NCI-H1436 treated with DMSO at 0.1 percent for 48 hours (cell line): ENCODE data around the gene TRIM59.

Experiments
- DNase-seq: peaks from one replicate; lab custom pipeline; 2025; lab: John Stamatoyannopoulos, UW

TRIM59 gene, protein sequence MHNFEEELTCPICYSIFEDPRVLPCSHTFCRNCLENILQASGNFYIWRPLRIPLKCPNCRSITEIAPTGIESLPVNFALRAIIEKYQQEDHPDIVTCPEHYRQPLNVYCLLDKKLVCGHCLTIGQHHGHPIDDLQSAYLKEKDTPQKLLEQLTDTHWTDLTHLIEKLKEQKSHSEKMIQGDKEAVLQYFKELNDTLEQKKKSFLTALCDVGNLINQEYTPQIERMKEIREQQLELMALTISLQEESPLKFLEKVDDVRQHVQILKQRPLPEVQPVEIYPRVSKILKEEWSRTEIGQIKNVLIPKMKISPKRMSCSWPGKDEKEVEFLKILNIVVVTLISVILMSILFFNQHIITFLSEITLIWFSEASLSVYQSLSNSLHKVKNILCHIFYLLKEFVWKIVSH

DNA sequence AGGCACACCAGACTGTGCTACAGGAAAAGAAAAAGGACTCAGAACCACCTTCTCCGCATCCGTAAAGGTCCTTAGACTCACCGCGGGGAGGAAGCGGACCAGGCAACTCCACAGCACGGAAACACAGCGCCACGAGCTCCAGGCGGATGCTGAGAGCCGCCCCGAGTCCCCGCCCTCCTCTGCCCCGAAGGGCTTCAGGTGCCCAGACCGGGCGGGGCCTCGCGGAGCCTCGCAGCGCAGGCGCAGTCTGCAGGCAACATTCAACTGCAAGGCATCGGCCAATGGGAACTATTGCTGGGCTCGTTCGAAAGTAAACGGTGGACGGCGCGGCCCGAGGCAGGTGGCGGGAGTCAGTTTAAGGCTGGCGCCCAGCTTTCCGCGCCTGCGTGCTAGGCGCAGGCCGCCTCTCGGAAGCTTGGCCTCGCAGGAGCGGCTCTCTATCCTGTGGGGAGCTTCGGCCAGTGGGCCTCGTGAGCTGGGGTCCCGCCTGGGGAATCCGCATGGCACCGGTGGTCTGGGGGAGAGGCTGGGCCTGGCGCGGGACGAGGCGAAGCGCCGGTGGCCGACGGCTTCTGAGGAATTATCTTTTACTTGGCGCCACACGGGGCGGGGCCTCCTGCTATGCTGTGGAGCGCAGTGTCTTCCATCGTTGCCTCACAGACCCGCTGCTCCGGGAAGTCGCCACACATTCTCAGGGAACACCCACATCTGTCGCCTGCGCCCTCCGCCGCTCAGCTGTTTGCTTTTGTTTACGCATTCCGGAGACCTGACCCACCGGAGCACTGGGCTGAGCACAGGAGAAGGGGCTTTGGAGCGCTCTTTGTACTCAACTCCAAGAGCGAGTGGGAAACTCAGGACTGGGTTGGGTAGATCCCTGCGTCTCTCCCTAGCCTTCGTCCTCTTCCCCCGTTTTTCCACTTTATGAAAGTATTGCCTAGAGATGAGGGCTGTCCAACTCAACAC is at the start of gene TRIM59:
Gene TRIM59, minus strand, starts transcription at position 151 of the 963 bp plus-strand sequence. CDS start 10,603 bp downstream, outside the sequence.
- DNase-seq = no peak

DNA sequence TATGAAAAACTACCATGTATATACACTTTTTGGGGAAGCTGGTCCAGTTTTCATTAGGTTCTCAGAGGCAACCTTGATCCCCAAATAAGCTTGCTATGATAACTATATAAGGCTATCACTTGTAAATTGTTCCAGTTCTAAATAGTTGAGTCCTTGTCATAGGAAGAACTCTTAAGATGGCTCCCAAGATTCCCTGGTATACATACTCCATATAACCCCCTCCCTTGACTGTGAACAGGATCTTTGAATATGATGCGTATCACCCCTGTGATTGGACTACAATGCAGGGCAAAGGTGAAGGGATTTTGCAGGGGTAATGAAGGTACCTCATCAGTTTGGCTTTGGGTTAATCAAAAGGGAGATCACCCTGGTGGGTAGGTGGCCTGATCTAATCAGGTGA is 48.6 kb upstream of the TRIM59 start:
- no peak for DNase-seq

DNA sequence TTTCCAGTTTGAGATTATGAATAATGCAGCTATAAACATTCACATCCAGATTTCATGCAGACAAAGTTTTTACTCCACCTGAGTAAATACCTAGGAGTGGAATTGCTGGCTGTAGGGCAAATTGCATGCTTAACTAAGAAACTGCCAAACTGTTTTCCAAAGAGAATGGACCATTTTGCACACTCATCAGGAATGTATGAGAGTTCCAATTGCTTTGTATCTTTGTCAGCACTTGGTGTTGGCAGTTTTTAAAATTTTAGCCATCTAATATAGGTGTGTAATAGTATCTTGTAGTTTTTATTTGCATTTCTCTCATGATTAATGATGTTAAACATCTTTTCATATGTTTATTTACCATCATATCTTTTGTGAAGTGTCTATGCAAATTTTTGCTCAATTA is 40.6 kb upstream of the TRIM59 start:
- DNase-seq = no peak

DNA sequence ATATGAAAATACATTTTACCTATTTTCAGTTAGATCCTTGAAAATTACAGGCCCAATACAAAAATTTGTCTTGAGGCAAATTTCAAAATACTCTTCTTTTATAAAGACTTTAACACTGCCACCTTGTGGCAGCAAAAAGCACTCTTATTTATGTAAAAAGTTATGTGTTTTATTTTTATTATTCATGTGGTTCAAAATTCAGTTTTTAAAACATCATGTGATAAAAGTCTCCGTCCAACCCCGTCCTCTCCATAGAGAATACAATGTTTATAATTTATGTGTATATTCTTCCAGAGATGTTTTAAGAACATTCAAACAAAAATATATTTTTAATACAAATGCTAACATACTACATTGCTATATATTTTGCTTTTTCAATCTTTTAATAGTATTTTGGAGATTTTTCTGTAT is 36.9 kb upstream of the TRIM59 start:
- no peak for DNase-seq

DNA sequence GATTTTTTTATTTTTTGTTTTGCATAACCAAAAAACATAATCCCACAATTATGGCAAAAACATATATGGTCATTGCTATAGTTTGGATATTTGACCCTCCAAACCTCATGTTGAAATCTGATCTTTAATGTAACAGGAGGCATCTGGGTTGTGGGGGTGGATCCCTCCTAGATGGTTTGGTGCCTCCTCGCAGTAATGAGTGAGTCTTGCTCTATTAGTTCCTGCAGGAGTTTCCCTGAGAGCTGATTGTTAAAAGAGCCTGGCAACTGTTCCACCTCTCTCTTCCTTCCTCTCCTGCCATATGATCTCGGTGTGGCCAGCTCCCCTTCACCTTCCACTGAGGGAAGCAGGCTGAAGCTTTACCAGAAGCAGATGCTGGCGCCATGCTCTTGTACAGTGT is 33.2 kb upstream of the TRIM59 start:
- no peak for DNase-seq

DNA sequence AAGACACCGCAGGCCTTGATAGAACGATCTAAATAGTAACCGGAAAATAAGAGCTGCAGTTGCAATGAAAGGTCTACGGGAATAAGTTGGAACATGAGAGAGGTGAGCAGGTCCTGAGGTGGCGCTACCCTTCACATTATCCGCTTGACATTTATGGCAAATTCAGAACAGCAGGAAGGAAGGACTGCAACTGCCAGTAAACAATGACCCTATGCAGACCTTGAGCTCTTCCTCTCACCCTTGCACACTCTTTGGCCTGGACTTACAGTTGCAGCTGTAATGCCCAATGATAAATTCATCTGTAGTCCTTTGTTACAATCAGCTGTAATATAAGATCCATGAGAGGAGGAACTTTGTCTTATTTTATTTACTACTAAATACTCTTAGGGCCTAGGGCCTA is 32.3 kb upstream of the TRIM59 start:
- no peak for DNase-seq

DNA sequence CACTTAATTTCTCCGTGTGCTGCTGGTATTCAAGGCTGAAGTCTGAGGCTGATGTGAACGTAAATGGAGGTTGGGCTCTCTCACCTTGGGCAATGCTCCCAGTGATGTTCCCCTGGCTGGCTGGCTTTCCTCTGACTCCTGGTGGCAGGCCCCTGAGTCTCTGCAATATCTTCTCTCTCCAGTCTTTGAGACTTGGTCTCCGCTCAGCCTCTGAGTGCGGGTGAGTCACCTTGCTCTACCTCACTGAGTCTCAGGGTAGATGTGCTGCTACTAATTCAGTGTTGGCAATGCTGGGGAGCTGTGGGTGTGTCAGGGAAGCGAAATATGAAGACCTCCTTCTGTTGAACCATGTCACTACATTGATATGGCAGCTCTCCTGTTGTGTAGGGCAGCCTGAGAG is 31.3 kb upstream of the TRIM59 start:
- DNase-seq = no peak

DNA sequence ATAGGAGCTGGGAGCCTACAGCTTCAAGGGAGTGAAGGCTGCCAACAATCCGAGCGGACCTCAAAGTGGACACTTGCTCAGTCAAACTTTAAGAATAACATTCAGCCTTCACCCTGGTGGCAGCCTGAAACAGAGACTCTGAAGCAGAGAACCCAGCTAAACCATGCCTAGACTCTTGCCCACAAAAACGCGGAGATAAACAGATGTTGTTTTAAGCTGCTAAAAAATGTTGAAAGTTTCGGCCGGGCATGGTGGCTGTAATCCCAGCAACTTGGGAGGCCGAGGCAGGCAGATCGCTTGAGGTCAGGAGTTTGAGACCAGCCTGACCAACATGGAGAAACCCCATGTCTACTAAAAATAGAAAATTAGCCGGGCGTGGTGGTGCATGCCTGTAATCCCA is 29.8 kb upstream of the TRIM59 start:
- DNase-seq = no peak

DNA sequence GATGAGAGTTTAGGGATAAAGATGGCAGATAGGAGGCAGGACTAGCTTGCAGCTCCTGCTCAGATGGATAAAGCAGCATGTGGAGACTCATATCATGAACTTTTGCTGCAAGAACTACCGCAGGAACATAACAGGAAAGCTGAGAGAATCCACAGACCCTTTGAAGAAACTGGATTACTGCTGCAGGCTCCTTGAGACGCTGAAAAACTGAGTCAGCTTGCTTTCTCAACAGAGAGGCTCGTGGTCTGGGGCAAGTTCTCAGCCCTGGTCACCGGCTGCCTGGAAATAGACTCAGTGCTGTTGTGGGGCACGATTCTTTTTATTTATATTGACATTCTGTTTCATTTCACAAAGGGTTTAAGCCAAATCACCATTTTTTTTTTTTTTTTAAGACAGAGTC is 28.8 kb upstream of the TRIM59 start:
- no peak for DNase-seq

DNA sequence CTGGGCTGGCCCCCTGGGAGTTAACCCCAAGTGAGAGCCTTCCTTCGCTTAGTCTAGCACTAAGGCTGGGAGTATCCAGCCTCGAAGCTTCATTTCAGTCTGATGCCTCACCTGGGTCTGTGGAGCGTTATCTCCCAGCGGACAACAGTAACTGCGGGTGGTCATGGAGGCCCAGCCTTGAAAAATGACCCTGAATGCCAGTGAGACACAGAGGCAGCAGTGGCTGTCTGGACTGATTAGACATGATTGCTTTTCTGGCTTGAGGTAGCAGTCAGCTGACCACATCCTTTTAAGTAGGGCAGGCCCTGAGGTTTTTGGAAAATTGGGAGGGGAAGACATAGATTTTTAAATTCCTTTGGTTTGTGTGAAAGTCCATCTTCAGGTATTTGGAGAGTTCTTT is 28.2 kb upstream of the TRIM59 start:
- DNase-seq = no peak

DNA sequence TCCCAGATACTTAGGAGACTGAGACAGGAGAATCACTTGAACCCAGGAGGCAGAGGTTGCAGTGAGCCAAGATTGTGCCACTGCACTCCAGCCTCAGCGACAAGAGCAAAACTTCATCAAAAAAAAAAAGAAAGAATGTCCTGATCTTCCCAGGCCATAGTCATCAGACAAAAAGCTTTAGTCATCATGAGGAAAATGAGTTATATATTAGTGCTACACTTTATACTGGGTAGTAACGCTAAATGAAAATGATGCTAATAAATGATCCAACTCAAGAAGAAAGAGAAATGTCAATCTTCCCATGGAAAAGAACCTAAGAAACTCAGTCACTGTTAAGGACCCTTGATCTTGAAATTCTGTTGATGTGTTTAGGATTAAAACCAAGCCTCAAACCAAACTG is 26.3 kb upstream of the TRIM59 start:
- no peak for DNase-seq

DNA sequence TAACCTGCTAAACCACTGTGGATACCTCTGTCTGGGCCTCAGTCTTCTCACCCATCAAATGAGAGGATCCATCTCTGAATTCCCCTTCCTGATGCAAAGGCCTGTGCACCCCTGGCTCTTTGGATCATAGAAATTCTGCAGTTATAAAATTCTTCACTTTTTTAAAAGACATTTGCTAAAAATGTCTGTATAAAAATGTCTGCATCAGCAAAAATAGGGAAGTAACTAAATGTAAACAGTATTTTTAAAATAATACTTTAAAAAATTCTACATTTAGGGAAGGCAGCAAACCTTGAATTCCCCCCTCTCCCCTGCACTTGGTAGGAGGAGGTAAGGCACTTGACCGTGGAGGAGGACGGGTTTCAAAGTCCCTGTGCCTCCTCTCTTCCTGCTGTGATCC is 25.6 kb upstream of the TRIM59 start:
- DNase-seq = no peak

DNA sequence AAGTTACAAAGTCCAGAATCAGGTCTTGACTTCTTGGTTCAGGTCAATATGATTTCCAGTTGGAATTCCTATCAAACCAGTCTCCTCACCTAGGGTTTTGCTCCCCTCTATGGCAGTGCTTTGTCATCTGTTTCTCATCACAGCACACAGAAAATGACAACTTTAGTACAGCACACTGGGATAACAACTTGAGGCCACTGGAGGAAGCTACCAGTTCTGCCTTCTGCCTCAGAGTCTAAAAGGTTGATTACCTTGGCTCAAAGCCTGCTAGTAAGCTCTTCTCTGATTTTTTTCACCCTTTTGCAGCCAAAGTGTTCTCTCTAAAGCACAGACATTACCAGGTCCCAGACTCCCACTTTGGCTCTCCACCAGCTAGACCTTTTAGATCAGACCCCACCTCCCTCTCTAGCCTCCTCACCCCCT is 24.8 kb upstream of the TRIM59 start:
- DNase-seq = no peak

DNA sequence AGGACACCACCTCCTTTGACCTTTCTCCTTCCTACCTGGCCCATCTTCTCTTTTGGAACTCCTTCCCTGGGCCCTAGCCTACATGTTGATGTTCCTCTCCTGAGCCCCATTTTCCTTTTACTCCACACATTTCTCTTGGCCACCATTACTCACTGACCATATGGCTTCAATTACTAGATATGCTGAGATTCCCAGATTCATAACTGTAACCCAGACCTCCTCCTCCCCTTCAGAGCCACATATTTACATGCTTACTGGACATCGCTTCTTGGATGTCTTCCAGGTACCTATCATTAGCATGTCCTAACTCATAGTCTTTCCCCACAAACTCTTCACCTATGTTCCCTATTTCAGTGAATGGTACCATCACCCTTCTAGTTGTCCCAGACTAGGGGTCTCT is 24.4 kb upstream of the TRIM59 start:
- no peak for DNase-seq

DNA sequence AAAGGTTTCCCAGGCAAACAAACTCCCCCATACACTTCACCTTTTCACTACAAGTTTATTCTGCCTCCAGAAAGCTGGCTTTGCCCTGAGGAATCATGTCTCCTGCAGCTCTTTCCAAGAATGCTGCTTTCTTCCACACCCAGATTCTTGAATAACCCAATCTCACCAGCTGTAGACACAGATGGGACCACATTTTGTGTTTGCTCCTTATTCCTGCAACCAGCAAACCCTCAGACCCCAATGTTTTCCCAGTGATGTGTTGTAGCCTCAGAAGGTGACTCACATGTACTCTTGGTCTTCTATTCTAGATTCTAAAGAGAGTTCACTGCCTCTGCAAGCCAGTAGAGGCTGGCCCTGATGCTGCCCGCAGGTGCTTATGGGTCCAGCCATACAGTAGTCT is 23.6 kb upstream of the TRIM59 start:
- no peak for DNase-seq

DNA sequence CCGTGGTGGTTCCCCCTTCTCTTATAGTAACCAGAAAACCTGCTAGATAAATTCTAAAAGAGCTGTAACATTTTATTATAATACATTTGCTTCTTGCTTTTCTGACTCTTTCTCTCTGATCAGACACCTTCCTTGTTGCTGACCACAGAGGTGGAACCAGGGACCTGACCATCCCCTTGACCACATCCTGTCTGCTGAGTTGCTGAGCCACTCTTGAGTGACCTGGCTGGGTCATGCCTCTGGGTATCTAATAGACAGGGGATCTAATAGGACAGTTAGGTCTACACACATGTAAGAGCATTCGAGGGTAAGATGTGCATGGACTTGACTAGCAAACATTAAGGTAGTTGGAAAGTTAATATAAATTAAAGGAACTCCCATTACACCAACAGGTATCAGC is 22.8 kb upstream of the TRIM59 start:
- DNase-seq = no peak

DNA sequence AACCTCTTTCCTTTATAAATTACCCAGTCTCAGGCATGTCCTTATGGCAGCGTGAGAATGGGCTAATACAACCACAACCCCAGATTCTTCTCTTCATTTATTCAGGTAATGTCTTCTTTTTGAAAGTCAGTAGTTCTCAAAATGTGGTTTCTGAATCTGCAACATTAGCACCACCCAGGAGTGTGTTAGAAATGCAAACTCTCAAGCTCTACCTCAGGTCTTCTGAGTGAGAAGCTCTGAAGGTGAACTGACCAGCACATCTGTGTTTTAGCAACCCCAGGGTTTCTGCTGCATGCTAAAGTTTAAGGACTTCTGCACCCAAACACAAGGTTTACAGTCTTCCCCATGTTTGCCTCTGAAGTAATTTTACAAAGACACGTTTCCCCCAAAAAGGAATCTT is 22.3 kb upstream of the TRIM59 start:
- DNase-seq = no peak

DNA sequence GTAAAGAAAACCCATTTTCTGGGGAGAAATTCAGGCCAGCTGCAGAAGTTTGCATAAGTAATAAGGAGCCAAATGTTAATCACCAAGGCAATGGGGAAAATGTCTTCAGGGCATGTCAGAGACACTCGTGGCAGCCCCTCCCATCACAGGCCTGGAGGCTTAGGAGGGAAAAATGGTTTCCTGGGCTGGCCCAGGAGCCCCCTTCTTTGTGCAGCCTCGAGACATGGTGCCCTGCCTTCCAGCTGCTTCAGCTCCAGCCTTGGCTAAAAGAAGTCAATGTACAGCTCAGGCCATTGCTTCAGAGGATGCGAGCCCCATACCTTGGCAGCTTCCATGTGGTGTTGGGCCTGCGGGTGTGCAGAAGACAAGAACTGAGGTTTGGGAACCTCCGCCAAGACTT is 20.6 kb upstream of the TRIM59 start:
- no peak for DNase-seq

DNA sequence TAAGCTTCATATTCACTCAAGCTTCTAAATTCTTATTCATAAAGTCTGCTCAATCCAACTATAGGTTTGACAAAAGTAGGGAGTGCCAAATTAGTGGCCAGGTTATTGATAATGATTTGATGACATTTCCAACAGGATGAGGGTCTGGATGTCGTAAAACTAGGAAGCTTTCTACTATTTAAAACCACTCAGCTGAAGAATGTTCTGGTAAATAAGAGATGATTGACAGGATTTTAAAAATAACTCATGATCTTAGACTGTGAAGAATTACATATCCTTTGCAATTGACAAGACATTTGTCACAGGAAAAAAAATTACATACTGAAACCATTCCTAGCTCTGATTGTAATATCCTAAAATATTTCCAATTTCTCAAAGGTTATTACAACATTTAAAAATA is 15.4 kb upstream of the TRIM59 start:
- DNase-seq = no peak

DNA sequence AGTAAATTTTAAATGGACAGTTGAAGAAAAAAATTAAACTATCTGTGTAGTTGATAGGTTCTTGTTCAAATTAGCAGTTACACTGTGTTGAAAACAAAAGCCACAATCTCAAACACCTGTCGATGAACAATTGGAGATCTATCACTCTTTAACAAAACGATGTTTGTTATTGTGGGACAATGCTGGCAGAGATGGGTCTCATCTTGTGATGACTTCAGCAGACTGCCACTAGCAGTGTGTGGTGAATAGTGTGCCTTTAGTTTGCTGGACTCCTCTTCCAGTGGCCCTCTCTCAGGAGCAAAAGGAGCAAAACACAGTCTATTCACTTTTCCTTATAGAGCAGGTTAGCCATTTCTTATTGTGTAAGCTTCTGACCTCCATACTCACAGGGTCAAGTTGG is 14.7 kb upstream of the TRIM59 start:
- no peak for DNase-seq

DNA sequence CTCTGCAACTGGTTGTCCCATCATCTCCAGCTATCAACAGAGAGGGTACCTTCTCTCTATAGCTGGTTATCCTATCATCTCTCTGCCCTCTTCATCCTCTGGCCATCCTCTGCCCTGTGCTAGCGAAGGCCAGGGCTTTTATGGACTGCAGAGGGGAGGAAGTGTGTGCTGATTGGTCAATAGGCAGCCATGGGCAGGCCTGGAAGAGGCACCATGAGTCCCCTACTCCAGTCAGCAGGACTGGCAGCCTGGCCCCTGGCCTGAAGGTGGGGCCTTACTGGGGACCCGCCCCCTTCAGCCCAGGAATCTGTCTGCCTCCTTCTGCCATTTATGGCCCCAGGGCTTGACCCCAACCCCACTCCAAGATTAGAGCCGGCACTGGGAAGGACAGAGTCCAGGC is 10.4 kb upstream of the TRIM59 start:
- no peak for DNase-seq

DNA sequence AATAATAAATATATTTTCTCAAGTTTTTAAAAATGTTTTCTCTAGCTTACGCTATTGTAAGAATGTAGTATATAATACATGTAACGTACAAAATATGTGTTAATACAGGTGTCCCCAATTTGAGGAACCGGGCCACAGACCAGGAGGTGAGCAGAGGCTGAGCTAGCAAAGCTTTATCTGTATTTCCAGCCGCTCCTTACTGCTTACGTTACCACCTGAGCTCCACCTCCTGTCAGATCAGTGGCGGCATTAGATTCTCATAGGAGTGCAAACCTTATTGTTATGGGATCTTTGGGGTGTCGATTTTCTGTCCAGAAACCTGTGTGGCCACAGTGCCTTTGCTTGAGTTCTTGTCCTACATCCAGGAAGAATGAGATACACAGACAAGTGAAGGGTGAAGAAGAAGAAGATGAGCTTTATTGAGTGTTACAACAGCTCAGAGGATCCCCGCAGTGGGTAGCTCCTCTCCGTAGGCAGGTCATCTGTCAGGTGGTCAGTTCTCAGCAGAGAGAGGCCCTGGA is 9.9 kb upstream of the TRIM59 start:
- no peak for DNase-seq

DNA sequence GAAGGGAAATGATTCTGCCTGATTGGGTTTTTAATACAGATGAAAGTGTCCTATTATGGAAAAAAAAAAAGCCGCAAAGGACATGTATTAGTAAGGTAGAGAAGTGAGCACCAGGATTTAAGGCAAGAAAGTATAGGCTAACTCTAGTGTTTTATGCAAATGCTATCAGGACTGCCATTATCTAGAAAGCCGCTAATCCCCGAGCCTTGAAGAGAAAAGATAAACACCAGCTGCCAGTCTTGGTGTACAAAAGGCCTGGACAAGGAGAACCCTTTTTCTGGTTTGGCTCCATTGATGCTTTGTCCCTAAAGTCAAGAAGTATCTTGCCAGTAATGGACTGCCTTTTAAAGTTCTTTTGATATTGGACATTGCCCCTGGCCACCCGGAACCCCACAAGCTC is 8.6 kb upstream of the TRIM59 start:
- no peak for DNase-seq
